ENCODE data around the gene TCF7L1. TPM values are rescaled to one million over a fixed set of nuclear protein-coding genes. Genes with fewer than 3 reads are reported as not detected.
"Not testable (repeated sequence)": the region's sequence is repeated elsewhere in the genome, so short reads cannot be mapped to it uniquely, and the experiment has no call there.

The TCF7L1 gene
- polyA plus RNA-seq, 3 donors = 0.05 to 0.09 TPM; not detected in 1

DNA sequence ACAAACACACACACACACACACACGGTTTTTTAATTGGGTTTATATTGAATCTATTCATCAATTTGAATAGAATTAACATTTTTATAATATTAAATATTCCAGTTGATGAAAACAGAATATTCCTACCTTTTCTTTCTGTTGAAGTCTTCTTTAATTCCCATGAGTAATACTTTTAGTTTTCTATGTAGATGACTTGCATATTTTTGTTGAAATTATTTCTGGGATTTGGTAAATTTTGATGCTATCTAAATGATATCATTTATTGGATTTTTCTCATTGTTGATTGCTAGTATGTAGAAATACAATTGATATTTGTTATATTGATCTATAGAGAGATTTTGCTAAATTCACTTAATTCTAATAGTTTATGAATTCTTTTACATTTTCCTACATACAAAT lies 12.8 kb upstream of the TCF7L1 start:
- Mint-ChIP-seq H3K4me3 (no peak overlapping the region), H3K4me1 (peaks cover 2% of the 10 kb centered on the region), H3K27ac (no peak overlapping the region), H3K36me3 (no peaks in the 10 kb centered on the region), H3K27me3 (ENCODE audit: low read depth in 3 of 3) (peaks cover 4 to 5% (median 4%) of the 10 kb centered on the region in 3 donors), H3K9me3 (no peaks in the 10 kb centered on the region)
- TF ChIP-seq, protein P1, sequence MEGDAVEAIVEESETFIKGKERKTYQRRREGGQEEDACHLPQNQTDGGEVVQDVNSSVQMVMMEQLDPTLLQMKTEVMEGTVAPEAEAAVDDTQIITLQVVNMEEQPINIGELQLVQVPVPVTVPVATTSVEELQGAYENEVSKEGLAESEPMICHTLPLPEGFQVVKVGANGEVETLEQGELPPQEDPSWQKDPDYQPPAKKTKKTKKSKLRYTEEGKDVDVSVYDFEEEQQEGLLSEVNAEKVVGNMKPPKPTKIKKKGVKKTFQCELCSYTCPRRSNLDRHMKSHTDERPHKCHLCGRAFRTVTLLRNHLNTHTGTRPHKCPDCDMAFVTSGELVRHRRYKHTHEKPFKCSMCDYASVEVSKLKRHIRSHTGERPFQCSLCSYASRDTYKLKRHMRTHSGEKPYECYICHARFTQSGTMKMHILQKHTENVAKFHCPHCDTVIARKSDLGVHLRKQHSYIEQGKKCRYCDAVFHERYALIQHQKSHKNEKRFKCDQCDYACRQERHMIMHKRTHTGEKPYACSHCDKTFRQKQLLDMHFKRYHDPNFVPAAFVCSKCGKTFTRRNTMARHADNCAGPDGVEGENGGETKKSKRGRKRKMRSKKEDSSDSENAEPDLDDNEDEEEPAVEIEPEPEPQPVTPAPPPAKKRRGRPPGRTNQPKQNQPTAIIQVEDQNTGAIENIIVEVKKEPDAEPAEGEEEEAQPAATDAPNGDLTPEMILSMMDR (IDR thresholded peaks at IDR 0.05) = no peak
- Histone ChIP-seq H2AFZ (ENCODE audit: insufficient read depth, low read depth, low read length, poor library complexity, severe bottlenecking) (no peak overlapping the region), H4K20me1 (ENCODE audit: insufficient read depth, low read length) (no peaks in the 10 kb centered on the region), H3K4me3 (replicated peaks in 1 of 3; ENCODE audit: low read depth in 2 of 3, low read length in 3 of 3) (no peak overlapping the region), H3K27me3 (ENCODE audit: control insufficient read depth in 2 of 2, insufficient read depth in 2 of 2, low read length in 2 of 2) (peaks cover 2% of the 10 kb centered on the region in 2 donors), H3K79me2 (ENCODE audit: insufficient read depth, low read length) (no peaks in the 10 kb centered on the region), H3K27ac (ENCODE audit: low read depth in 1 of 2, low read length in 2 of 2) (no peak overlapping the region), H3K4me2 (replicated peaks; ENCODE audit: extremely low read depth, low read length, poor library complexity, severe bottlenecking) (no peak overlapping the region), H3K9ac (ENCODE audit: insufficient read depth, low read length, poor library complexity, severe bottlenecking) (no peak overlapping the region), H3K9me3 (replicated peaks in 1 of 2; ENCODE audit: control insufficient read depth in 1 of 2, insufficient read depth in 1 of 2, low read length in 2 of 2) (no peaks in the 10 kb centered on the region), H3K4me1 (ENCODE audit: control insufficient read depth in 1 of 2, insufficient read depth in 2 of 2, low read length in 2 of 2) (no peaks in the 10 kb centered on the region), H3K36me3 (replicated peaks in 1 of 2; ENCODE audit: control insufficient read depth in 1 of 2, insufficient read depth in 2 of 2, low read length in 2 of 2) (no peaks in the 10 kb centered on the region)
- DNase-seq = no peak
- no CpG with 5 or more reads among the region's 1 CpG for WGBS (ENCODE audit: insufficient coverage)
- intact Hi-C loops (cut with micrococcal nuclease) = no loop called here

DNA sequence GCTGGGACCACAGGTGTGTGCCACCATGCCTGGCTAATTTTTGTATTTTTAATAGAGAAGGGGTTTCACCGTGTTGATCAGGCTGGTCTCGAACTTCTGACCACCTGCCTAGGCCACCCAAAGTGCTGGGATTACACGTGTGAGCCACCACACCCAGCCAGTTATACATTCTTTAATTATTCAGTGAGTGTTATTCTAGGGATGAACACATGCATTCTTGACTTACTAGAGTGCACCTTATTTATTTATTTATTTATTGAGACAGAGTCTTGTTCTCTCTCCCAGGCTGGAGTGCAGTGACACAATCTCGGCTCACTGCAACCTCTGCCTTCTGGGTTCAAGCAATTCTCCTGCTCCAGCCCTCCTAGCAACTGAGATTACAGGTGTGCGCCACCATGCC lies 6.7 kb upstream of the TCF7L1 start:
- H3K79me2 ChIP-seq (ENCODE audit: insufficient read depth, low read length); H3K36me3 ChIP-seq (replicated peaks in 1 of 2; ENCODE audit: control insufficient read depth in 1 of 2, insufficient read depth in 2 of 2, low read length in 2 of 2); H3K27ac Mint-ChIP-seq; H3K27ac ChIP-seq (ENCODE audit: low read depth in 1 of 2, low read length in 2 of 2); H3K4me2 ChIP-seq (replicated peaks; ENCODE audit: extremely low read depth, low read length, poor library complexity, severe bottlenecking); DNase-seq; H4K20me1 ChIP-seq (ENCODE audit: insufficient read depth, low read length); H3K36me3 Mint-ChIP-seq; H3K9me3 Mint-ChIP-seq; H3K9ac ChIP-seq (ENCODE audit: insufficient read depth, low read length, poor library complexity, severe bottlenecking); H3K4me3 ChIP-seq (replicated peaks in 1 of 3; ENCODE audit: low read depth in 2 of 3, low read length in 3 of 3); H3K4me1 Mint-ChIP-seq; H3K4me3 Mint-ChIP-seq; H3K4me1 ChIP-seq (ENCODE audit: control insufficient read depth in 1 of 2, insufficient read depth in 2 of 2, low read length in 2 of 2); intact Hi-C loops (cut with micrococcal nuclease); H3K9me3 ChIP-seq (replicated peaks in 1 of 2; ENCODE audit: control insufficient read depth in 1 of 2, insufficient read depth in 1 of 2, low read length in 2 of 2); H2AFZ ChIP-seq (ENCODE audit: insufficient read depth, low read depth, low read length, poor library complexity, severe bottlenecking): not testable (repeated sequence)
- no CpG with 5 or more reads among the region's 5 CpGs for WGBS (ENCODE audit: insufficient coverage)
- peaks cover 7 to 21% of the 10 kb centered on the region in 2 donors for H3K27me3 ChIP-seq (ENCODE audit: control insufficient read depth in 2 of 2, insufficient read depth in 2 of 2, low read length in 2 of 2)
- peaks cover 17 to 20% (median 19%) of the 10 kb centered on the region in 3 donors for H3K27me3 Mint-ChIP-seq (ENCODE audit: low read depth in 3 of 3)

Measured in CD14-positive monocyte (primary cell).